ENCODE data around the gene CDK19. TPM values are rescaled to one million over a fixed set of nuclear protein-coding genes. Genes with fewer than 3 reads are reported as not detected.
"Not testable (repeated sequence)": the region's sequence is repeated elsewhere in the genome, so short reads cannot be mapped to it uniquely, and the experiment has no call there.

Gene CDK19
- total RNA-seq, 1 donor from 2014 or later: 26.6 TPM

DNA sequence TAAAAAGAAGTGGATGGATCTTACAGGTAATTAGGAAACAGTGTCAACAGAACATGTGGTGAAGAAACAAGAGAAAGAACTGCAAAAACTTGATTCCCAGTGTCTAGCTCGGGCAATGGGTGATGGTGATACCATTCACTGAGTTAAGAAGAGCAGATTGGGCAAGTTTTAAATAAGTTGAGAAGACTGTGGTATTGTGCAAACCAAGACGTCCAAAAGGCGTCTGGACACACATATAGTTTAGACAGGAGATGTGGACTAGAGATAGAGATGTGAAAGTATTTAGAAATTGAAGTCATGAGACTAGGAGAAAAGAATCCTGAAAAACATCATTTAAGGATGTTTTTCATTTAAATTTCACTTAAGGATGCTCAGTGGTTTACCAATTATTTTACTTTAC is 53.9 kb downstream of the CDK19 start:
- Histone ChIP-seq H3K36me3 (no peaks in the 10 kb centered on the region), H3K27me3 (no peaks in the 10 kb centered on the region), H3K4me3 (no peak overlapping the region), H3K9me3 (no peaks in the 10 kb centered on the region), H3K27ac (no peak overlapping the region), H3K4me1 (no peaks in the 10 kb centered on the region)
- intact Hi-C loops (cut with DNase I): no loop called here
- TF ChIP-seq, protein P1, sequence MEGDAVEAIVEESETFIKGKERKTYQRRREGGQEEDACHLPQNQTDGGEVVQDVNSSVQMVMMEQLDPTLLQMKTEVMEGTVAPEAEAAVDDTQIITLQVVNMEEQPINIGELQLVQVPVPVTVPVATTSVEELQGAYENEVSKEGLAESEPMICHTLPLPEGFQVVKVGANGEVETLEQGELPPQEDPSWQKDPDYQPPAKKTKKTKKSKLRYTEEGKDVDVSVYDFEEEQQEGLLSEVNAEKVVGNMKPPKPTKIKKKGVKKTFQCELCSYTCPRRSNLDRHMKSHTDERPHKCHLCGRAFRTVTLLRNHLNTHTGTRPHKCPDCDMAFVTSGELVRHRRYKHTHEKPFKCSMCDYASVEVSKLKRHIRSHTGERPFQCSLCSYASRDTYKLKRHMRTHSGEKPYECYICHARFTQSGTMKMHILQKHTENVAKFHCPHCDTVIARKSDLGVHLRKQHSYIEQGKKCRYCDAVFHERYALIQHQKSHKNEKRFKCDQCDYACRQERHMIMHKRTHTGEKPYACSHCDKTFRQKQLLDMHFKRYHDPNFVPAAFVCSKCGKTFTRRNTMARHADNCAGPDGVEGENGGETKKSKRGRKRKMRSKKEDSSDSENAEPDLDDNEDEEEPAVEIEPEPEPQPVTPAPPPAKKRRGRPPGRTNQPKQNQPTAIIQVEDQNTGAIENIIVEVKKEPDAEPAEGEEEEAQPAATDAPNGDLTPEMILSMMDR (IDR thresholded peaks at IDR 0.05): no peak
- ATAC-seq (peak; percentile 46), DNase-seq (no peak)

DNA sequence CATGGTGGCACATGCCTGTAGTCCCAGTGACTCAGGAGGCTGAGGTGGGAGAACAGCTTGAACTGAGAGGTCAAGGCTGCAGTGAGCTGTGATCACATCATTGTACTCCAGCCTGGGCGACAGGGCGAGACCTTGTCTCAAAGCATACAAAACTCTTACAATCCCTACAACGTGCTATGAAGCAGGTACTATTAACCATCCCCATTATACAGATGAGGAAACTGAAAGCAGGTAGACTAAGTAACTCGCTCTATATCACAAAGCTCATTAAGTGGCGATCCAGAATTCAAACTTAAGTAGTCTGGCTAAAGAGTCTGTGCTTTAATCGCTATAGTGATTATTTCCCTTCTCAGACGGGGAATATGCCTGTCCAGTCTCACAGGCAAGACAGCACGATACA is 54.7 kb downstream of the CDK19 start:
- no peak overlapping the region for H3K27ac ChIP-seq
- H3K4me3 ChIP-seq: no peak overlapping the region
- H3K9me3 ChIP-seq: no peaks in the 10 kb centered on the region
- H3K36me3 ChIP-seq: no peaks in the 10 kb centered on the region
- no peak for DNase-seq
- TF ChIP-seq, protein P1 (IDR thresholded peaks at IDR 0.05): no peak
- H3K4me1 ChIP-seq: no peaks in the 10 kb centered on the region
- ATAC-seq: no peak
- intact Hi-C loops (cut with DNase I): no loop called here
- H3K27me3 ChIP-seq: no peaks in the 10 kb centered on the region

- H3K9me3 ChIP-seq; H3K4me1 ChIP-seq; H3K27me3 ChIP-seq; H3K4me3 ChIP-seq; H3K27ac ChIP-seq; H3K36me3 ChIP-seq; intact Hi-C loops (cut with DNase I); DNase-seq: not testable (repeated sequence)
- peak; percentile 42 for ATAC-seq
These were observed 55.2 kb downstream of the CDK19 start for GRCh38 chr6:110760098-110760497.

DNA sequence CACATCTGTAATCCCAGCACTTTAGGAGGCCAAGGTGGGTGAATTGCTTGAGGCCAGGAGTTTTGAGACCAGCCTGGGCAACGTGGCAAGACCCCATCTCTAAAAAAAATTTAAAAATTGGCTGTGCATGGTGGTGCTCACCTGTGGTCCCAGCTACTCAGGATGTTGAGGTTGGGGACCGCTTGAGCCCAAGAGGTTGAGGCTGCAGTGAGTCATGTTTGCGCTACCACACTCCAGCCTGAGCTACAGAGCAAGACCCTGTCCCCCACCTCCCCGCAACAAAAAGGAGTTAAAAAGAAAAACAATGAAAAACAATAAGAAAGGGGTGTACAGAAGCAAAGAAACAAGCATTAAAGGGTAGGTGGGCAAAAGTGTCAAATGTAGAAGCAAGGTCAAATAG is 57.3 kb downstream of the CDK19 start:
- ATAC-seq (no peak), DNase-seq (no peak)
- no peak overlapping the region for H3K27ac ChIP-seq
- TF ChIP-seq, protein P1 (IDR thresholded peaks at IDR 0.05): no peak
- intact Hi-C loops (cut with DNase I): no loop called here
- H3K27me3 ChIP-seq: no peaks in the 10 kb centered on the region
- H3K4me3 ChIP-seq: no peak overlapping the region
- H3K36me3 ChIP-seq: no peaks in the 10 kb centered on the region
- H3K9me3 ChIP-seq: no peaks in the 10 kb centered on the region
- H3K4me1 ChIP-seq: no peaks in the 10 kb centered on the region

GRCh38 chr6:110756817-110757216 is 58.5 kb downstream of the CDK19 start:
- DNase-seq (no peak), ATAC-seq (no peak)
- H3K27ac ChIP-seq: no peak overlapping the region
- no peaks in the 10 kb centered on the region for H3K9me3 ChIP-seq
- intact Hi-C loops (cut with DNase I): no loop called here
- TF ChIP-seq, protein P1 (IDR thresholded peaks at IDR 0.05): no peak
- no peak overlapping the region for H3K4me3 ChIP-seq
- no peaks in the 10 kb centered on the region for H3K4me1 ChIP-seq
- no peaks in the 10 kb centered on the region for H3K27me3 ChIP-seq
- H3K36me3 ChIP-seq: no peaks in the 10 kb centered on the region

GRCh38 chr6:110755411-110755834 is 59.8 kb downstream of the CDK19 start:
- intact Hi-C loops (cut with DNase I): no loop called here
- Histone ChIP-seq H3K4me1 (no peaks in the 10 kb centered on the region), H3K27me3 (no peaks in the 10 kb centered on the region), H3K27ac (no peak overlapping the region), H3K36me3 (no peaks in the 10 kb centered on the region), H3K9me3 (no peaks in the 10 kb centered on the region), H3K4me3 (no peak overlapping the region)
- DNase-seq (no peak), ATAC-seq (no peak)
- TF ChIP-seq, protein P1 (IDR thresholded peaks at IDR 0.05): no peak

- intact Hi-C loops (cut with DNase I); H3K27ac ChIP-seq; H3K9me3 ChIP-seq; H3K4me3 ChIP-seq; ATAC-seq; H3K36me3 ChIP-seq; DNase-seq; H3K4me1 ChIP-seq; H3K27me3 ChIP-seq: not testable (repeated sequence)
These were observed 61.2 kb downstream of the CDK19 start for GRCh38 chr6:110753936-110754668.
